ENCODE data around the gene TMEM19.

The TMEM19 gene

GRCh38 chr12:71703206-71703605 lies 17.3 kb downstream of the TMEM19 start:
- H3K4me3 ChIP-seq (ENCODE audit: control insufficient read depth, low read depth, low read length) = no peak overlapping the region
- TF ChIP-seq CTCF (IDR thresholded peaks at IDR 0.05; ENCODE audit: control insufficient read depth, insufficient read depth, low read depth, low read length, missing control alignments) = no peak
- DNase-seq (ENCODE audit: low read depth) = no peak

- no peak for TF ChIP-seq CTCF (IDR thresholded peaks at IDR 0.05; ENCODE audit: control insufficient read depth, insufficient read depth, low read depth, low read length, missing control alignments)
- no peak overlapping the region for H3K4me3 ChIP-seq (ENCODE audit: control insufficient read depth, low read depth, low read length)
- DNase-seq (ENCODE audit: low read depth) = no peak
Observed at GRCh38 chr12:71704920-71705319, 19.0 kb downstream of the TMEM19 start.

- H3K4me3 ChIP-seq (ENCODE audit: control insufficient read depth, low read depth, low read length) = no peak overlapping the region
- TF ChIP-seq CTCF (IDR thresholded peaks at IDR 0.05; ENCODE audit: control insufficient read depth, insufficient read depth, low read depth, low read length, missing control alignments) = no peak
- no peak for DNase-seq (ENCODE audit: low read depth)
Observed at GRCh38 chr12:71708658-71709057, 22.8 kb downstream of the TMEM19 start.

- no peak for TF ChIP-seq CTCF (IDR thresholded peaks at IDR 0.05; ENCODE audit: control insufficient read depth, insufficient read depth, low read depth, low read length, missing control alignments)
- no peak for DNase-seq (ENCODE audit: low read depth)
- H3K4me3 ChIP-seq (ENCODE audit: control insufficient read depth, low read depth, low read length) = no peak overlapping the region
Observed at GRCh38 chr12:71710276-71711125, 24.6 kb downstream of the TMEM19 start.

GRCh38 chr12:71718611-71719010 lies 32.7 kb downstream of the TMEM19 start:
- TF ChIP-seq CTCF (IDR thresholded peaks at IDR 0.05; ENCODE audit: control insufficient read depth, insufficient read depth, low read depth, low read length, missing control alignments) = no peak
- DNase-seq (ENCODE audit: low read depth) = no peak
- no peak overlapping the region for H3K4me3 ChIP-seq (ENCODE audit: control insufficient read depth, low read depth, low read length)

- no peak overlapping the region for H3K4me3 ChIP-seq (ENCODE audit: control insufficient read depth, low read depth, low read length)
- DNase-seq (ENCODE audit: low read depth) = no peak
- no peak for TF ChIP-seq CTCF (IDR thresholded peaks at IDR 0.05; ENCODE audit: control insufficient read depth, insufficient read depth, low read depth, low read length, missing control alignments)
Observed at GRCh38 chr12:71719647-71720370, 33.9 kb downstream of the TMEM19 start.
